PC-9 (cell line): Measurements from ENCODE around the gene PSMA6. TPM values are rescaled to one million over a fixed set of nuclear protein-coding genes. Genes with fewer than 3 reads are reported as not detected.

Source experiments
- BruUV-seq: library from RNA; stranded (reverse); fragments of 400-500 nt; replicated peaks from 2 replicates; lab custom pipeline; 2021; lab: Mats Ljungman, UMichigan
- CTCF ChIA-PET: fragments of 300-600 bp; sonication (Branson Sonifier 250); formaldehyde crosslinking; loops from one replicate; lab custom pipeline; 2022; ENCODE audit warnings: antibody characterized with exemption; lab: Charles Lee
- POLR2A ChIA-PET: fragments of 300-600 bp; sonication (Branson Sonifier 250); formaldehyde crosslinking; loops from one replicate; lab custom pipeline; 2022; ENCODE audit warnings: antibody characterized with exemption; ENCODE audit not compliant: unreplicated experiment; lab: Charles Lee
- DNase-seq, 2 experiments: peaks; one replicate each; pipeline versions ENCODE4 v3.0.0 to v3.0.0-alpha.2; 2015 to 2022; ENCODE audit warnings: mixed read lengths in 1 of 2
- H2AFZ ChIP-seq: fragments of 200-600 bp; sonication (generic); 2 replicates; pipeline ENCODE4 v1.8.1; 2017; ENCODE audit warnings: antibody characterized with exemption
- H3F3A ChIP-seq: fragments of 200-600 bp; sonication (generic); 2 replicates; pipeline ENCODE4 v1.8.1; 2017; ENCODE audit warnings: antibody characterized with exemption, mild to moderate bottlenecking, low read depth; ENCODE audit not compliant: insufficient read depth
- H3K27ac ChIP-seq: fragments of 200-600 bp; sonication (generic); 2 replicates; pipeline ENCODE4 v1.6.1; 2016; ENCODE audit warnings: mixed run types
- H3K27me3 ChIP-seq: fragments of 200-600 bp; sonication (generic); 2 replicates; pipeline ENCODE4 v1.6.1; 2016; ENCODE audit warnings: low read depth, mixed run types; ENCODE audit not compliant: insufficient read depth
- H3K36me3 ChIP-seq: fragments of 200-600 bp; sonication (generic); 2 replicates; pipeline ENCODE4 v1.6.1; 2016; ENCODE audit warnings: low read depth, mixed run types
- H3K4me1 ChIP-seq: fragments of 200-600 bp; sonication (generic); replicated peaks from 2 replicates; pipeline ENCODE4 v1.6.1; 2016; ENCODE audit warnings: mixed run types; ENCODE audit not compliant: insufficient read depth
- H3K4me2 ChIP-seq: fragments of 200-600 bp; sonication (generic); 2 replicates; pipeline ENCODE4 v1.6.1; 2017; ENCODE audit warnings: mixed run types
- H3K4me3 ChIP-seq: fragments of 200-600 bp; sonication (generic); 2 replicates; pipeline ENCODE4 v1.6.1; 2016; ENCODE audit warnings: mixed run types
- H3K79me2 ChIP-seq: fragments of 200-600 bp; sonication (generic); 2 replicates; pipeline ENCODE4 v1.6.1; 2017; ENCODE audit warnings: low read depth, mixed run types
- H3K9me2 ChIP-seq: fragments of 200-600 bp; sonication (generic); 2 replicates; pipeline ENCODE4 v1.8.1; 2017; ENCODE audit warnings: mild to moderate bottlenecking; ENCODE audit not compliant: insufficient read depth
- H3K9me3 ChIP-seq: fragments of 200-600 bp; sonication (generic); 2 replicates; pipeline ENCODE4 v1.8.1; 2016; ENCODE audit warnings: low read depth; ENCODE audit not compliant: insufficient read depth
- H4K20me1 ChIP-seq: fragments of 200-600 bp; sonication (generic); 2 replicates; pipeline ENCODE4 v1.8.1; 2017; ENCODE audit not compliant: insufficient read depth
- EZH2 ChIP-seq: fragments of 200-600 bp; sonication (generic); IDR thresholded peaks from 2 replicates; pipeline ENCODE4 v1.8.0; 2017; ENCODE audit warnings: antibody characterized with exemption, low read depth
- intact Hi-C: fragments of 100-400 bp; cut with micrococcal nuclease; formaldehyde crosslinking; loops from one replicate; pipeline ENCODE4 v1.10.0; 2022; ENCODE audit not compliant: unreplicated experiment
- total RNA-seq: library from RNA; stranded (reverse); gene quantifications from 2 replicates; pipeline ENCODE4 v1.2.3, GENCODE V29; 2021
- TF ChIP-seq, protein P1 (sequence below): fragments of 200-600 bp; sonication (generic); conservative IDR thresholded peaks from 2 replicates; pipeline ENCODE4 v1.6.1; 2017; ENCODE audit warnings: mixed run types, antibody characterized with exemption, mild to moderate bottlenecking, moderate library complexity

The PSMA6 gene
- total RNA-seq, 1 experiment from 2014 or later = 188 TPM

DNA sequence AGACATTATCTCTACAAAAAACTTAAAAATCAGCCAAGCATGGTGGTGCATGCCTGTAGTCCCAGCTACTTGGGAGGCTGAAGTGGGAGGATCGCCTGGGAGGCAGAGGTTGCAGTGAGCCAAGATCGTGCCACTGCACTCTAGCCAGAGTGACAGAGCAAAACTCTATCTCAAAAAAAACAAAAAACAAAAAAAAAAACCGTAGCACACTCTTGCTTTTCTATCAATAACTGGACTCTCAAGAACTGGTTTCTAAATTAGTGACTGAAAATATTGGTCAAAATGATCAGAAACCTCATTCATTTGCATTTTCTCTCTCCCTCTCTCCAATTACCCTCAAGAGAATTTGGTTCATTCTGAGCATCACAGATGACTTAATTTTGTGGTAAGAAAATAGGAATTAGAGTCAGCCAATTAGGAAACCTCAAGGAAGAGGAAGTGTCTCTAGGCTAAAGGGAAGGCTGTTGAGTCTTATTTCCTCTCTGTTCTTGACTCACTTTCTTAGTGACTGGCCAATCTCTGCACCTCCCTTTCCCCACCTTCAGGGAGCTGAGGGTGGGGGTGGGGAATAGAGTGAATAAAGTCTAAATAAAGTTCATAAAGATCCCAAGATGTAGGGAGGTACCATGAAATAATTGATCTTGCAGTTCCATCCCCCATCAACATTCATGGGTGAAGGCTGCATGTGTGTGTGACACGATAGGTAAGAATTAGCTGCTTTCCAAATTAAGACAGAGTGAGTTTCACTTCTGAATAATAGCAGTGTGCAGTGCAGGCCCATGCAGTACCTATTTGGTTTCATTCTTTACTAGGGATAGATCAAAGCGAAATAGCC is 6.8 kb upstream of the PSMA6 start:
- Histone ChIP-seq H3K36me3 (no peaks in the 10 kb centered on the region), H3F3A (no peaks in the 10 kb centered on the region), H3K9me3 (no peaks in the 10 kb centered on the region), H3K4me2 (no peak overlapping the region), H3K9me2 (no peaks in the 10 kb centered on the region), H3K79me2 (no peaks in the 10 kb centered on the region), H4K20me1 (no peaks in the 10 kb centered on the region), H3K27me3 (no peaks in the 10 kb centered on the region), H3K4me3 (no peak overlapping the region), H2AFZ (no peak overlapping the region), H3K27ac (no peak overlapping the region), H3K4me1 (no peaks in the 10 kb centered on the region)
- no peak for DNase-seq
- TF ChIP-seq, protein P1, sequence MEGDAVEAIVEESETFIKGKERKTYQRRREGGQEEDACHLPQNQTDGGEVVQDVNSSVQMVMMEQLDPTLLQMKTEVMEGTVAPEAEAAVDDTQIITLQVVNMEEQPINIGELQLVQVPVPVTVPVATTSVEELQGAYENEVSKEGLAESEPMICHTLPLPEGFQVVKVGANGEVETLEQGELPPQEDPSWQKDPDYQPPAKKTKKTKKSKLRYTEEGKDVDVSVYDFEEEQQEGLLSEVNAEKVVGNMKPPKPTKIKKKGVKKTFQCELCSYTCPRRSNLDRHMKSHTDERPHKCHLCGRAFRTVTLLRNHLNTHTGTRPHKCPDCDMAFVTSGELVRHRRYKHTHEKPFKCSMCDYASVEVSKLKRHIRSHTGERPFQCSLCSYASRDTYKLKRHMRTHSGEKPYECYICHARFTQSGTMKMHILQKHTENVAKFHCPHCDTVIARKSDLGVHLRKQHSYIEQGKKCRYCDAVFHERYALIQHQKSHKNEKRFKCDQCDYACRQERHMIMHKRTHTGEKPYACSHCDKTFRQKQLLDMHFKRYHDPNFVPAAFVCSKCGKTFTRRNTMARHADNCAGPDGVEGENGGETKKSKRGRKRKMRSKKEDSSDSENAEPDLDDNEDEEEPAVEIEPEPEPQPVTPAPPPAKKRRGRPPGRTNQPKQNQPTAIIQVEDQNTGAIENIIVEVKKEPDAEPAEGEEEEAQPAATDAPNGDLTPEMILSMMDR = no peak
- intact Hi-C loops = no loop called here
- ChIA-PET POLR2A (no interaction called here), CTCF (interaction anchor here (0.5 kb wide), 1 partner anchor 612 kb away, joined by 3 read pairs; no protein-coding TSS in a partner anchor)
- no TSS peak for BruUV-seq

GRCh38 chr14:35286003-35286600 is 6.1 kb upstream of the PSMA6 start:
- CTCF ChIA-PET = no interaction called here
- H3K27ac ChIP-seq = no peak overlapping the region
- H3K4me2 ChIP-seq = no peak overlapping the region
- no peaks in the 10 kb centered on the region for H3K79me2 ChIP-seq
- TF ChIP-seq EZH2 = no peak
- TF ChIP-seq, protein P1 = no peak
- POLR2A ChIA-PET = no interaction called here
- no peaks in the 10 kb centered on the region for H3K27me3 ChIP-seq
- no peaks in the 10 kb centered on the region for H3K9me3 ChIP-seq
- no peaks in the 10 kb centered on the region for H3K36me3 ChIP-seq
- no peak for DNase-seq
- intact Hi-C loops = no loop called here
- H3K4me1 ChIP-seq = no peaks in the 10 kb centered on the region
- H3K9me2 ChIP-seq = no peaks in the 10 kb centered on the region
- no TSS peak for BruUV-seq
- no peaks in the 10 kb centered on the region for H4K20me1 ChIP-seq
- H3K4me3 ChIP-seq = no peak overlapping the region
- no peak overlapping the region for H2AFZ ChIP-seq
- no peaks in the 10 kb centered on the region for H3F3A ChIP-seq

DNA sequence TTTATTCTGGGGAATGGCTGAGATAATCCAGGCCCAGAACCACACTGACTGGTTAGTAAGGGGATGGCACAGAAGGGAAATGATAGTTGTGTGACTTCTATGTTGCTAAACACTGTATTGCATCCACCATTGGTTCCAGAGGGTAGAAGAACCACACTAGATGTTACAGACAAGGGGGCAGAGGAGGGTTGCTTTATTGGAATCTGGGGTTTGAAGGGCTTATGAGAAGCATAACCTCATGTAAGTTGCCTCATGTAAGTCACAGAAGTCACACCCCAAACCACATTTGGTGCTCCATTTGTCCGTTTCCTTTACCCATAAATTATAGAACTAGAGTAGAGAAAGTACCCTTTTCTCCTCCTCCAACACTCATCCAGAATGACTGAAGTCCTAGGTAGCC is 5.5 kb upstream of the PSMA6 start:
- no TSS peak for BruUV-seq
- H3F3A ChIP-seq = no peaks in the 10 kb centered on the region
- H4K20me1 ChIP-seq = no peaks in the 10 kb centered on the region
- intact Hi-C loops = no loop called here
- no peaks in the 10 kb centered on the region for H3K4me1 ChIP-seq
- H3K4me3 ChIP-seq = no peak overlapping the region
- no peaks in the 10 kb centered on the region for H3K27me3 ChIP-seq
- H2AFZ ChIP-seq = no peak overlapping the region
- no peak for DNase-seq
- CTCF ChIA-PET = no interaction called here
- no peaks in the 10 kb centered on the region for H3K9me3 ChIP-seq
- no peak for TF ChIP-seq EZH2
- TF ChIP-seq, protein P1 = no peak
- H3K27ac ChIP-seq = no peak overlapping the region
- no peak overlapping the region for H3K4me2 ChIP-seq
- H3K36me3 ChIP-seq = no peaks in the 10 kb centered on the region
- POLR2A ChIA-PET = no interaction called here
- no peaks in the 10 kb centered on the region for H3K9me2 ChIP-seq
- no peaks in the 10 kb centered on the region for H3K79me2 ChIP-seq
